HG03521 (cell line): Measurements from ENCODE around the gene CYP26B1.

Experiments
- ATAC-seq: cut with Tn5 transposase; IDR thresholded peaks from one replicate; pipeline ENCODE4 v1.9.1; 2021; ENCODE audit warnings: mild to moderate bottlenecking, moderate library complexity; ENCODE audit not compliant: unreplicated experiment

Gene CYP26B1

GRCh38 chr2:72147303-72147971 is at the start of gene CYP26B1:
CYP26B1 (minus strand) TSS chr2:72147862; CDS start chr2:72147834, 28 bp downstream.
- ATAC-seq, result no peak

- no peak for ATAC-seq
These were observed 46.1 kb upstream of the CYP26B1 start for GRCh38 chr2:72193723-72194122.

GRCh38 chr2:72191441-72191840 is 43.8 kb upstream of the CYP26B1 start:
- ATAC-seq, result no peak

DNA sequence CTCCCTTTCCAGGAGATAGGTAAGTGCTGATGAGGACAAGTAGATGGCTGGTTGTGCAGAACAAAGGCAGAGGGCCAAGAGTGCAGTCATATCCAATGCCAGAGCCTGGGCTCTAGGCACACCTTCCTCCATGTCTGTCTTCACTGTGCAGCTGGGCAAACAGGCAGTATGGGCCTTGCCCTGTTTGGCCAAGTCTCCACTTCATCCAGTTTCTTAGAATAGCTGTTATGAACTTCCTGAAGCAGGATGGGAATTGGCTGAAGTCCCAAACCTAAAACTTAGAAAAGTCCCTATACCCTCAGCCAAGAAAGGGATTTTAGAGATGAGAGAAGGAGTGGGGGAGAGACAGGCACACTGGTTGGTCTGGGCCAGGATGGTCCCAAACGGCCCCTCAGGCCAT is 37.5 kb upstream of the CYP26B1 start:
- no peak for ATAC-seq

GRCh38 chr2:72183466-72183865 is 35.8 kb upstream of the CYP26B1 start:
- ATAC-seq, result no peak

DNA sequence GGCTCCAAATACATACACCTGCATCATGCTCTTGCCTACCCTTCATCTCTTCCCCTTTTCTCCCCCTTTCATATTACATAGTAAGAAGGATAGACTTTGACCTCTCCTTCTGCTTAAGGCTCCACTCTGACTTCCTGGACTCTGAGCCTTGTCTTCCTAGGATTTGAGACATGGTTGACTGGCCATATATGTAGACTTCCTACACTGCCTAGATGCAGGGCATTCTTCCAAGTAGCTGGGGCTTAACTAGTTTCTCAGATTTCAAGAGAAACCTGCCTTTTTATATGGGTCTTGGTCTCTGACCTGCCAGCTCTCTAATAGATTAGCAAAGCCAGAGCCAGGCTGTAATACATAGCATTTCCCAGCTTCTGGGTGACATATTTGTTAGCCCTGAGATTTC is 35.4 kb upstream of the CYP26B1 start:
- ATAC-seq, result no peak

GRCh38 chr2:72182547-72182946 is 34.9 kb upstream of the CYP26B1 start:
- no peak for ATAC-seq

DNA sequence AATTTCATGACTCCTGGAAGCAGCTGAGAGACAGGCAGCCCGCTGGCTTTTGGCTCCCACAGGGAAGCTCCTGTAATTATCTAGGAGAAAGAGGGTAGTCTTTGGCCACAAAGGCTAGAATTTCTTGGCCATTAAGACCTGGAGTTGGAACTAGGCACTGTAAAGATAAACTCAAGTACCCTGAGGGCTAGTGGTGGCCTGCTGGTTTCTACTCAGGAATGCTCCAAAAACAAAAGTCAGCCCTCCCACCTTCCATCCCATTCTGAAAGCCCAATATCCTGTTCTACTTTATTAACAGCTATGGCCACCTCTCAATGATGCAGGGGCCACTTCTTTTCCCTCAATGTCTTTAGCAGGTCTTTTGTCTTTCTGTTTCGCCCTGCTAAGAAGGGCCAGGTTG is 34.0 kb upstream of the CYP26B1 start:
- no peak for ATAC-seq

GRCh38 chr2:72180351-72180750 is 32.7 kb upstream of the CYP26B1 start:
- no peak for ATAC-seq

GRCh38 chr2:72178551-72178950 is 30.9 kb upstream of the CYP26B1 start:
- ATAC-seq, result no peak

DNA sequence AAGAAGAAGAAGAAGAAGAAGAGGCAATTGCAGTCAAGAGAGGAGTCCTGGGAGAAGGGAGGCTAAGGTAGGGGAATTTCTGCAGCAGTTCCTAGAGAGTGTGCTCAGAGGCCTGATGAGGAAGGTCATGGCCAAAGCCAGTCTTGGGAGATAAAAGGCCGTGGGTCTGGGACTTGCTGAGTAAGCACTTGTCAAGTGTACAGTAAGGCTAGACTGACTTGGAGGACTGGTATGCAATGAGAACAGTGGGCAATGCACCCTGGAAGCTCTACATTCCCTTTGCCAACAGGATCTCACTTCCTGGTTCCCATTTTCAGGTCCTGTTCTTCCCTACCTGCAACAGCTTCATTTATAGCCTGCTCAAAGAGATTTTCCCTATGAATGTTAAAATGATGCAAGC is 28.6 kb upstream of the CYP26B1 start:
- no peak for ATAC-seq

- ATAC-seq, result no peak
These were observed 28.0 kb upstream of the CYP26B1 start for GRCh38 chr2:72175636-72176035.

GRCh38 chr2:72173640-72174321 is 26.1 kb upstream of the CYP26B1 start:
- ATAC-seq, result no peak

GRCh38 chr2:72172478-72172877 is 24.8 kb upstream of the CYP26B1 start:
- ATAC-seq, result no peak

DNA sequence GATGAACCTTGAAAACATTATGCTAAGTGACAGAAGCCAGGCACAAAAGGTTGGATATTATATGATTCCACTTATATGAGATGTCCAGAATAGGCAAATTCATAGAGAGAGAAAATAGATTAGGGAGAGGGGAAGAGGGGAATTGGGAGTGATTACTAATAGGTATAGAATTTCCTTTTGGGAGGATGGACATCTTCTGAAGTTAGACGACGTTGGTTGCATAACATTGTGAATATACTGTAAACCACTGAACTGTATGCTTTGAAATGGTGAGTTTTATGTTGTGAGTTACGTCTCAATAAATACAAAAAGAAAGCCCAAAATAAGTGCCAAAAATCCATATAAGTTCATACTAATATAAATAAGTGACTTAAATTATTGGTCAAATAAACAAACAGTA is 18.6 kb upstream of the CYP26B1 start:
- no peak for ATAC-seq

DNA sequence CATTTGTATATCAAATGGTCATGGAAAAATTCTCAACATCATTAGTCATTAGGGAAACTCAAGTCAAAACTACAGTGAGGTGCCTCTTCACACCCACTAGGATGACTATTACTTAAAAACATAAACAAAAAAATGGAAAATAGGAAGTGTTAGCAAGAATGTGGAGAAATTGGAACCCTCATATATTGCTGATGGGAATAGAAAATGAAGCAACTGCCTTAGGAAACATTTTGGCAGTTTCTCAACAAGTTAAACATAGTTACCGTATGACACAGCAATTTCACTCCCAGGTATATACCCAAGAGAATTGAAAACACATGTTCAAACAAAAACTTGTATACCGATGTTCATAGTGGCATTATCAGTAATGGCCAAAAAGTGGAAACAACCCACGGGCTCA is 18.1 kb upstream of the CYP26B1 start:
- no peak for ATAC-seq

- no peak for ATAC-seq
These were observed 14.9 kb upstream of the CYP26B1 start for GRCh38 chr2:72162574-72162973.

DNA sequence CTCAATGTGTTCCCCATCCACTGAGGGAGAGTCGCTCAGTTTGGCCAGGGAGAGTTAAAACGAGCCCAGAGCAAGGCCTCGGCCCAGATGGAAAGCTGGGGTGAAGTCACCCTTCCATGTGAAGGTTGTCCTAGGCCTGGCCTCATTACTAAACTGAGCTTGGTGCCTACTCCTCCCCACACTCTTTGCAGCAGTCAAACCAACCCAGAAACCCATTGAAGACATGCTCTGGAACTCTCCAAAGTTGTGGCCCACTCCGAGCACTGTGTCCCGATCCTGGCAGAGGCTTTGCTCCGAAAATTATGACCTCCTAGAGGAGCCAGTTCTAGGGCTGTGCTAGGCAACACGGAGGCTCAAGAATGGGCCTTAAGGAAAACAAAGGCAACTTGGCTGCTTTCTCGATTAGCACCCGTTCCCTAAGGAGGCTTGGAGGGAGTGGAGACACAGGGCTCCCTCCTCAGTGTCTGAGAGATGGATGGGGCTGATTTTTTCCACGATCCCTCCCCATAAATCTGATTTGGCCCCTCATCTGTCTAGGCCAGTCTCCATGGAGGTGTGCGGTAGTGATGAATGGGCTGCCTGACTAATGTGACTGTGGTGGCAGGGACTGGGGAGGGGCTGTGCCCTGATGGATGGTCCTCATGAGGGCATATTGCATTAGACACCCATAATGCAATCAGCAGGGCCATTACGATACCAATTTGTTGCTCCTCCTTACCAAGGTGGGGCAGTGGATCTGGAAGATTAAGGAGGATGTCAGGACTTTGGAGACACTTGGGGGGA is 11.7 kb upstream of the CYP26B1 start:
- no peak for ATAC-seq

DNA sequence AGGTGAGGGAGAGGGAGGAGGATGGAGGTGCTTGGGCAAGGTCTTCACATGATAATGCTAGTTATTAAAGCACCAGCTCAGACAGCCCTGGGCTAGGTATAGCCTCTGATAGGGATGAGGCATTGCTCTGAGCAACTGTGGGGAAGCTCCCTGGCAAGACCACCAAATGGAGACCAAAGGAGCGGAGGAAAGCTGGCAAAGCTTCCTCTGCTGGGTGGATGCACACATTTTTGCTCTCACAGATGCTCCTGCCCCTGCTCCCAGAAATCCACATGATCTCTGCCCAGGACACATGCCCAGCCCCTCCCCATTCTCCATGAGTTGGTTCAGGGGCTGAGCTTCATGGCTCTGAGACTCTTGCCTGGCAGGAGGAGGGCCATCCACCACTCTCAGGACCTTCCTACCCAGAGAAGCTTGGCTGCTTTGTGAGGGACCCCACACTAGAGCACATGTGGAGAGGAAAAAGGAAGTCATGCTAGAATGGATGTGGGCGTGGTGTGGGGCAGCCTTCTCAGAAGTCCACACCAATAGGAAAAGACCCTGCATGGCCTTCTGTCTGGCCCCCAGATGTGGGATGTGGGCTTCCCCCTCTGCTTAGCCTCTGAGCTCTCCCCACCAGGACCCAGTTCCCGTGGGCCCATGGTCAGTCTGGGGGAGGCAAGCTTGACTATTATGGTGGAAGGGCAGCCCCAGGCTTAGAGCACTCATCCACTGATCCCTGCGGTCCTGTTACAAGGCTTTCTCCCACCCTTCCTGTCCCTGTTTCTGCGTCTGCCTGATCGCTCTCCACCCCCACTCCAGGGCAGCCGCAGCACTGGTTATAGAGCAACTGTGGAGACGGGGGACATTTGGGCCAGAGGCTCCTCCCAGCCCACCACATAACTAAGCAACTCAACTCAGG is 10.5 kb upstream of the CYP26B1 start:
- no peak for ATAC-seq

DNA sequence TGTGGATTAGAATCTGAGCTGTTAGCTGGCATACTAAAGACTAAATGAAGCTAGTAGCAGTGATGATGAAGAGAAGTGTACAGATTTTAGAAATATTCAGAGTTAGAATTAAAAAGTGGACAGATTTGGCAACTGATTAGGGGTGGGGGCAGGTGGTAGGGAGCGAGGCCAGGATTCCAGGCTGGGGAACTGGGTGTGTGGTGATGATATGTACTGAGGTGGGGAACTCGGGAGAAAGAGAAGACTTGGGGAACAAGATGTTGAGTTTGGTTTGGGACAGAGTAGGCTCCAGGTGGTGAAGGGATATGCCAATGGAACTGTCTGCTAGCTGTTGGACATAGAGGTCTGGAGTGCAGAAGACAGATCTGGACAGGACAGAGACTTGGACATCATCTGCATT is 9.2 kb upstream of the CYP26B1 start:
- ATAC-seq, result no peak

DNA sequence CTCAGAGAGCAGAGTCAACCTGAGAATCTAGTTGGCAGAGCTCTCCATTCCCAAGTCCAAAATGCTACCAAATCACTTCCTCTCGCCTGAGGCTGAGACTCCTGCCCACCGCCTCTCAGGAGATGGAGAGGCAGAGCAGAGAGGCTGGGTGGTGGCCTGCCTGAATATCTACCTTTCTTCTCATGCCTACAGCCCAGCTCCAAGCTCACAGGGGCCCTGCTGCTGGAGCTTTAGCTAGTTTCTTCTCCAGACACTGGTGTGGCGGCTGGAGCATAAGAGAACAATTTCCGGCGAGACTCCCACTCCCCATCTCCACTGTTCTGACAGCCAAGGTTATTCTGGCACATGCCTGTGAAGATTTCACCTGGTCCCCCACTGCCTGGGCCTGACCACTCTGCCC is 8.1 kb upstream of the CYP26B1 start:
- ATAC-seq, result no peak
